ENCODE results near the gene ZNF662. TPM values are rescaled to one million over a fixed set of nuclear protein-coding genes. Genes with fewer than 3 reads are reported as not detected.

The ZNF662 gene
- total RNA-seq, 1 experiment from 2014 or later, result not detected

GRCh38 chr3:42934111-42934510 is 28.2 kb downstream of the ZNF662 start:
- CTCF ChIA-PET, result no interaction called here
- RAD21 ChIA-PET (ENCODE audit: low non-redundant PET in 1 of 2, low total read pairs in 2 of 2, uncharacterized antibody in 2 of 2, unreplicated experiment in 2 of 2), result no interaction called here

DNA sequence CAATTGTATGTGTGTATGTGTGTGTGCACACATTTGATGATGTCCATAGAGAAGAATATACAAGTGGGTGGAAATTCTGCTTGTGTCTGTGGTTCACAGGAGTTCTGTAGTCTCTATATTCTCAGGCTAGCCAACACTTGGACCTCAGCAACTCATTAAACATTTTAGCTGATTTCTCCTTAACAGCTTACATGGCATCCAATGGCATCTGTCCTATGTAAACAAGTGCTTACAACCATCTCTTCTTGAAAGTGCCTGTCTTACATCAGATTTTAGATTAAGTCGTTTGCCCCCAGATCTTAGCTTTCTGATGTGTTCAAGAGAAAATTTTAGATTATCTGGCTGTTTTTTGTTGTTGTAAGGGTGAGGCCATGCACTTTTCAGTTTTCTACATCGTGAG is 29.0 kb downstream of the ZNF662 start:
- H3K9ac ChIP-seq (ENCODE audit: low read length), result no peak overlapping the region
- no peaks in the 10 kb centered on the region for H3K4me1 ChIP-seq (ENCODE audit: control insufficient read depth in 1 of 2, insufficient read depth in 2 of 2, low read length in 2 of 2)
- no peaks in the 10 kb centered on the region for H3K9me3 ChIP-seq (ENCODE audit: control insufficient read depth in 1 of 2, insufficient read depth in 1 of 2, low read depth in 1 of 2, low read length in 2 of 2)
- H3K27ac ChIP-seq (ENCODE audit: low read depth, low read length), result no peak overlapping the region
- no peak overlapping the region for H3K4me2 ChIP-seq (ENCODE audit: low read length)
- H3K9me2 ChIP-seq (ENCODE audit: insufficient read depth), result no peaks in the 10 kb centered on the region
- intact Hi-C loops (cut with micrococcal nuclease), result no loop called here
- BruUV-seq (replicated peaks), result no TSS peak
- H2AFZ ChIP-seq (ENCODE audit: low read depth, low read length, poor library complexity, severe bottlenecking), result no peak overlapping the region
- H4K20me1 ChIP-seq (ENCODE audit: insufficient read depth), result no peaks in the 10 kb centered on the region
- TF ChIP-seq CEBPB (IDR thresholded peaks at IDR 0.05; ENCODE audit: low read depth) (no peak), ZNF274 (IDR thresholded peaks at IDR 0.05; ENCODE audit: low read depth, low read length) (no peak), RAD21 (IDR thresholded peaks at IDR 0.05; ENCODE audit: low read depth) (no peak), REST (IDR thresholded peaks at IDR 0.05; ENCODE audit: low read depth) (no peak), JUND (IDR thresholded peaks at IDR 0.05) (no peak), POLR2A (IDR thresholded peaks at IDR 0.05; ENCODE audit: borderline replicate concordance, extremely low read depth, insufficient read depth, insufficient read length) (no peak), SP1 (IDR thresholded peaks at IDR 0.05; ENCODE audit: low read depth) (no peak), MAX (IDR thresholded peaks at IDR 0.05) (no peak), ZFX (IDR thresholded peaks at IDR 0.05) (no peak)
- TF ChIP-seq, protein P1, sequence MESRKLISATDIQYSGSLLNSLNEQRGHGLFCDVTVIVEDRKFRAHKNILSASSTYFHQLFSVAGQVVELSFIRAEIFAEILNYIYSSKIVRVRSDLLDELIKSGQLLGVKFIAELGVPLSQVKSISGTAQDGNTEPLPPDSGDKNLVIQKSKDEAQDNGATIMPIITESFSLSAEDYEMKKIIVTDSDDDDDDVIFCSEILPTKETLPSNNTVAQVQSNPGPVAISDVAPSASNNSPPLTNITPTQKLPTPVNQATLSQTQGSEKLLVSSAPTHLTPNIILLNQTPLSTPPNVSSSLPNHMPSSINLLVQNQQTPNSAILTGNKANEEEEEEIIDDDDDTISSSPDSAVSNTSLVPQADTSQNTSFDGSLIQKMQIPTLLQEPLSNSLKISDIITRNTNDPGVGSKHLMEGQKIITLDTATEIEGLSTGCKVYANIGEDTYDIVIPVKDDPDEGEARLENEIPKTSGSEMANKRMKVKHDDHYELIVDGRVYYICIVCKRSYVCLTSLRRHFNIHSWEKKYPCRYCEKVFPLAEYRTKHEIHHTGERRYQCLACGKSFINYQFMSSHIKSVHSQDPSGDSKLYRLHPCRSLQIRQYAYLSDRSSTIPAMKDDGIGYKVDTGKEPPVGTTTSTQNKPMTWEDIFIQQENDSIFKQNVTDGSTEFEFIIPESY (IDR thresholded peaks at IDR 0.05; ENCODE audit: extremely low read depth, insufficient replicate concordance, low read length), result no peak
- ChIA-PET RAD21 (ENCODE audit: low non-redundant PET in 1 of 2, low total read pairs in 2 of 2, uncharacterized antibody in 2 of 2, unreplicated experiment in 2 of 2) (no interaction called here), CTCF (no interaction called here), POLR2A (no interaction called here)
- no peaks in the 10 kb centered on the region for H3K79me2 ChIP-seq (ENCODE audit: insufficient read depth, low read length)
- no peaks in the 10 kb centered on the region for H3K36me3 ChIP-seq (ENCODE audit: control insufficient read depth in 1 of 2, insufficient read depth in 2 of 2, low read length in 2 of 2)
- no peak overlapping the region for H3K4me3 ChIP-seq (replicated peaks in 1 of 2; ENCODE audit: low read depth in 1 of 2, low read length in 2 of 2)
- no peaks in the 10 kb centered on the region for H3K27me3 ChIP-seq (ENCODE audit: insufficient read depth, low read length)
- ATAC-seq (no peak), DNase-seq (ENCODE audit: low read depth, low spot score) (no peak)

More at GRCh38 chr3:42934111-42934510, 28.2 kb downstream of the ZNF662 start:
- Histone ChIP-seq H3K27me3 (ENCODE audit: insufficient read depth, low read length) (no peaks in the 10 kb centered on the region), H3K9me2 (ENCODE audit: insufficient read depth) (no peaks in the 10 kb centered on the region), H3K9ac (ENCODE audit: low read length) (no peak overlapping the region), H3K4me3 (replicated peaks in 1 of 2; ENCODE audit: low read depth in 1 of 2, low read length in 2 of 2) (no peak overlapping the region), H2AFZ (ENCODE audit: low read depth, low read length, poor library complexity, severe bottlenecking) (no peak overlapping the region), H3K79me2 (ENCODE audit: insufficient read depth, low read length) (no peaks in the 10 kb centered on the region), H3K4me1 (ENCODE audit: control insufficient read depth in 1 of 2, insufficient read depth in 2 of 2, low read length in 2 of 2) (no peaks in the 10 kb centered on the region), H3K9me3 (ENCODE audit: control insufficient read depth in 1 of 2, insufficient read depth in 1 of 2, low read depth in 1 of 2, low read length in 2 of 2) (no peaks in the 10 kb centered on the region), H3K36me3 (ENCODE audit: control insufficient read depth in 1 of 2, insufficient read depth in 2 of 2, low read length in 2 of 2) (no peaks in the 10 kb centered on the region), H4K20me1 (ENCODE audit: insufficient read depth) (no peaks in the 10 kb centered on the region), H3K27ac (ENCODE audit: low read depth, low read length) (no peak overlapping the region), H3K4me2 (ENCODE audit: low read length) (no peak overlapping the region)
- POLR2A ChIA-PET, result no interaction called here
- no peak for DNase-seq (ENCODE audit: low read depth, low spot score)
- intact Hi-C loops (cut with micrococcal nuclease), result no loop called here
- no TSS peak for BruUV-seq (replicated peaks)
- no peak for ATAC-seq
- no peak for TF ChIP-seq ATF3 (IDR thresholded peaks at IDR 0.05)
